Neural crest cell (in vitro differentiated cells): ENCODE measurements around the gene ACOT8. TPM values are rescaled to one million over a fixed set of nuclear protein-coding genes. Genes with fewer than 3 reads are reported as not detected.
"Not testable (repeated sequence)": the region's sequence is repeated elsewhere in the genome, so short reads cannot be mapped to it uniquely, and the experiment has no call there.

ENCODE experiments used
- DNase-seq: peaks from one replicate; pipeline ENCODE4 v3.0.0; 2021; ENCODE audit warnings: low read depth, mixed read lengths, low spot score
- H3K27ac Mint-ChIP-seq: one replicate; pipeline ENCODE4 v1.8.0; 2021; ENCODE audit warnings: mild to moderate bottlenecking, mixed read lengths; ENCODE audit not compliant: unreplicated experiment
- H3K27me3 Mint-ChIP-seq: 2 replicates; pipeline ENCODE4 v1.8.0; 2021; ENCODE audit warnings: low read depth, mild to moderate bottlenecking, mixed read lengths
- H3K36me3 Mint-ChIP-seq: 2 replicates; pipeline ENCODE4 v1.8.0; 2021; ENCODE audit warnings: low read depth, mild to moderate bottlenecking, mixed read lengths
- H3K4me1 Mint-ChIP-seq: 2 replicates; pipeline ENCODE4 v1.8.0; 2021; ENCODE audit warnings: mixed read lengths
- H3K4me3 Mint-ChIP-seq: one replicate; pipeline ENCODE4 v1.8.0; 2021; ENCODE audit warnings: mild to moderate bottlenecking, mixed read lengths
- H3K9me3 Mint-ChIP-seq: 2 replicates; pipeline ENCODE4 v1.8.0; 2021; ENCODE audit warnings: mixed read lengths
- CTCF ChIP-seq: fragments of 200-600 bp; sonication (generic); conservative IDR thresholded peaks from 2 replicates; pipeline ENCODE4 v1.5.0; 2021; ENCODE audit warnings: antibody characterized with exemption, mild to moderate bottlenecking
- total RNA-seq: library from RNA; stranded (reverse); gene quantifications from 2 replicates; pipeline ENCODE4 v1.2.1, GENCODE V29; 2021

The ACOT8 gene
- total RNA-seq, 1 donor from 2014 or later: 14.5 TPM

GRCh38 chr20:45810191-45810970 lies 46.8 kb downstream of the ACOT8 start:
- TF ChIP-seq CTCF: no peak
- peaks cover 21% of the 10 kb centered on the region for H3K4me1 Mint-ChIP-seq

GRCh38 chr20:45801851-45802250 lies 55.3 kb downstream of the ACOT8 start:
- no peak for DNase-seq
- Mint-ChIP-seq H3K9me3 (no peaks in the 10 kb centered on the region), H3K36me3 (peaks cover 11% of the 10 kb centered on the region), H3K27ac (peak overlapping the region; percentile 29), H3K4me1 (no peaks in the 10 kb centered on the region), H3K27me3 (no peaks in the 10 kb centered on the region), H3K4me3 (no peak overlapping the region)
- no peak for TF ChIP-seq CTCF

More at GRCh38 chr20:45810191-45810970, 46.8 kb downstream of the ACOT8 start:
- Mint-ChIP-seq H3K4me3 (peak overlapping the region; percentile 15), H3K27ac (no peak overlapping the region), H3K9me3 (peaks cover 4% of the 10 kb centered on the region), H3K36me3 (peaks cover 30% of the 10 kb centered on the region), H3K27me3 (no peaks in the 10 kb centered on the region)
- no peak for DNase-seq

- Mint-ChIP-seq H3K27me3 (no peaks in the 10 kb centered on the region), H3K36me3 (peaks cover 13% of the 10 kb centered on the region)
Measured at GRCh38 chr20:45798935-45799642, 58.1 kb downstream of the ACOT8 start.

GRCh38 chr20:45797955-45798354 lies 59.2 kb downstream of the ACOT8 start:
- not testable (repeated sequence) for DNase-seq, H3K36me3 Mint-ChIP-seq, H3K4me3 Mint-ChIP-seq, H3K4me1 Mint-ChIP-seq, H3K9me3 Mint-ChIP-seq, H3K27me3 Mint-ChIP-seq, H3K27ac Mint-ChIP-seq

More at GRCh38 chr20:45798935-45799642, 58.1 kb downstream of the ACOT8 start:
- Mint-ChIP-seq H3K9me3 (no peaks in the 10 kb centered on the region), H3K4me1 (no peaks in the 10 kb centered on the region), H3K27ac (no peak overlapping the region), H3K4me3 (no peak overlapping the region)
- peak; percentile 71 for TF ChIP-seq CTCF
- DNase-seq: peak; percentile 62

GRCh38 chr20:45797510-45797909 lies 59.7 kb downstream of the ACOT8 start:
- not testable (repeated sequence) for H3K36me3 Mint-ChIP-seq, H3K4me1 Mint-ChIP-seq, H3K27ac Mint-ChIP-seq, DNase-seq, H3K4me3 Mint-ChIP-seq, H3K9me3 Mint-ChIP-seq, H3K27me3 Mint-ChIP-seq

- Mint-ChIP-seq H3K36me3 (peaks cover 6% of the 10 kb centered on the region), H3K4me1 (peaks cover 10% of the 10 kb centered on the region), H3K9me3 (no peaks in the 10 kb centered on the region), H3K27me3 (peaks cover 2% of the 10 kb centered on the region), H3K4me3 (no peak overlapping the region), H3K27ac (no peak overlapping the region)
- TF ChIP-seq CTCF: no peak
- DNase-seq: no peak
Measured at GRCh38 chr20:45796337-45797065, 60.7 kb downstream of the ACOT8 start.
